Spleen (tissue), 7 donors: ENCODE measurements around the gene SHISA5.

ENCODE experiments used
- CTCF ChIP-seq, 11 experiments: fragments of 200-600 bp in 7 of 11; fragments of 450-650 bp in 4 of 11; sonication (generic) in 4 of 11; IDR thresholded peaks in 8 of 11; conservative IDR thresholded peaks in 3 of 11; 1 replicate in 7 of 11; 2 replicates in 4 of 11; pipeline versions ENCODE4 v1.4.0 to v1.8.0; 2016 to 2021; ENCODE audit warnings: antibody characterized with exemption in 11 of 11, inconsistent platforms in 4 of 11, mild to moderate bottlenecking in 1 of 11
- POLR2A ChIP-seq, 3 donors: fragments of 450-650 bp; IDR thresholded peaks; one replicate each; pipeline ENCODE4 v1.5.1; 2017; ENCODE audit warnings: antibody characterized with exemption in 3 of 3, mild to moderate bottlenecking in 1 of 3
- donor health status: DM: no; HTN: no; CAD: no; lungs with moderate emphysema.
- donor health status: DM: no; HTN: no; CAD: no.
- donor health status: DM: no; HTN: no; CAD: no.

- TF ChIP-seq CTCF (IDR thresholded peaks at IDR 0.05 in 8 of 11, conservative IDR thresholded peaks at IDR 0.05 in 3 of 11) (no peak), POLR2A (IDR thresholded peaks at IDR 0.05) (no peak)
Observed at GRCh38 chr3:48425281-48425812, 78.6 kb downstream of the SHISA5 start.
